ENCODE results near the gene PCDHB9.
"Not testable (repeated sequence)": the region's sequence is repeated elsewhere in the genome, so short reads cannot be mapped to it uniquely, and the experiment has no call there.

The PCDHB9 gene

DNA sequence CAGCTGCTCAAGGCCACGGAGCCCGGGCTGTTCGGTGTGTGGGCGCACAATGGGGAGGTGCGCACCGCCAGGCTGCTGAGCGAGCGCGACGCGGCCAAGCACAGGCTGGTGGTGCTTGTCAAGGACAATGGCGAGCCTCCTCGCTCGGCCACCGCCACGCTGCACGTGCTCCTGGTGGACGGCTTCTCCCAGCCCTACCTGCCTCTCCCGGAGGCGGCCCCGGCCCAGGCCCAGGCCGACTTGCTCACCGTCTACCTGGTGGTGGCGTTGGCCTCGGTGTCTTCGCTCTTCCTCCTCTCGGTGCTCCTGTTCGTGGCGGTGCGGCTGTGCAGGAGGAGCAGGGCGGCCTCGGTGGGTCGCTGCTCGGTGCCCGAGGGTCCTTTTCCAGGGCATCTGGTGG, 2.2 kb downstream of the PCDHB9 start:
- not testable (repeated sequence) for DNase-seq

DNA sequence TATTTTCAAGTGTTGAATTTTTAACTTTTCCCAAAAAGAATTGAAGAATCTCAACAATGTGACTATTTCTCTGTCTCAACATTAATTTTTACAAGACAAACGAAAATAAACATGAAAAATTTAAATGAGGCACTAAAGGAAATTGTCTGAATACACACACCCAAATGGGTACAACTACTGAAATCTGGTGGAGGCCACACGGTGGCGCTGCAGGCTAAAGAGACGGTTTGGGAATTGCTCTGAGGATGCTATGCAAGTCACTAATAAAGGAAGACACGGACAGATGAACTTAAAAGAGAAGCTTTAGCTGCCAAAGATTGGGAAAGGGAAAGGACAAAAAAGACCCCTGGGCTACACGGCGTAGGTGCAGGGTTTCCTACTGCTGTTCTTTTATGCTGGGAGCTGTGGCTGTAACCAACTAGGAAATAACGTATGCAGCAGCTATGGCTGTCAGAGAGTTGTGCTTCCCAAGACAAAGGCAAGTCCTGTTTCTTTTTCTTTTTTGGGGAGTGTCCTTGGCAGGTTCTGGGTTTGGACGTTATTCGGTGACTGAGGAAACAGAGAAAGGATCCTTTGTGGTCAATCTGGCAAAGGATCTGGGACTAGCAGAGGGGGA, 5.3 kb downstream of the PCDHB9 start, which contains the start of gene PCDHB10:
Gene PCDHB10, plus strand, starts transcription at position 244 of the 616 bp plus-strand sequence. Its CDS starts 200 bp downstream, at position 444.
- DNase-seq = peak; percentile 68

DNA sequence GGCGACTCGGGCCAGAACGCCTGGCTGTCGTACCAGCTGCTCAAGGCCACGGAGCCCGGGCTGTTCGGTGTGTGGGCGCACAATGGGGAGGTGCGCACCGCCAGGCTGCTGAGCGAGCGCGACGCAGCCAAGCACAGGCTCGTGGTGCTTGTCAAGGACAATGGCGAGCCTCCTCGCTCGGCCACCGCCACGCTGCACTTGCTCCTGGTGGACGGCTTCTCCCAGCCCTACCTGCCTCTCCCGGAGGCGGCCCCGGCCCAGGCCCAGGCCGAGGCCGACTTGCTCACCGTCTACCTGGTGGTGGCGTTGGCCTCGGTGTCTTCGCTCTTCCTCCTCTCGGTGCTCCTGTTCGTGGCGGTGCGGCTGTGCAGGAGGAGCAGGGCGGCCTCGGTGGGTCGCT, 7.4 kb downstream of the PCDHB9 start:
- not testable (repeated sequence) for DNase-seq

DNA sequence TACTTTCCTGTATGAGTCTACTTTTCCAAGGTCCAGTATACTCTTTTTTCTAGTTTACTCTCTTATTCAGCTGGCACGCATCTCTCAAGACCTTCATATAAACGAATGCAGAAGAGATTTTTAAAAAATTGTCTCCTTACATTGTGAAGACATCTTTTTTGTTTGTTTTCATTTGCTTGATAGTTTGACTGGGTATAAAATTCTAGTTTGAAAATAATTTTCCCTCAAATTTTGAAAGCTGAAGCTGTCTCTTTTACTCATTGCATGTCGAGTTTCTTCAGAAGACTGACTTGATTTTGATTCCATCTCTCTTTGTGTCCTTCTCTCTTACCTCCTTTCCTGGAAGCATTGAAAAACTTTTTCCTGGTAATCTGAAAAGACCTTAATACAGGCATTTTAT, 9.4 kb downstream of the PCDHB9 start:
- DNase-seq = no peak

DNA sequence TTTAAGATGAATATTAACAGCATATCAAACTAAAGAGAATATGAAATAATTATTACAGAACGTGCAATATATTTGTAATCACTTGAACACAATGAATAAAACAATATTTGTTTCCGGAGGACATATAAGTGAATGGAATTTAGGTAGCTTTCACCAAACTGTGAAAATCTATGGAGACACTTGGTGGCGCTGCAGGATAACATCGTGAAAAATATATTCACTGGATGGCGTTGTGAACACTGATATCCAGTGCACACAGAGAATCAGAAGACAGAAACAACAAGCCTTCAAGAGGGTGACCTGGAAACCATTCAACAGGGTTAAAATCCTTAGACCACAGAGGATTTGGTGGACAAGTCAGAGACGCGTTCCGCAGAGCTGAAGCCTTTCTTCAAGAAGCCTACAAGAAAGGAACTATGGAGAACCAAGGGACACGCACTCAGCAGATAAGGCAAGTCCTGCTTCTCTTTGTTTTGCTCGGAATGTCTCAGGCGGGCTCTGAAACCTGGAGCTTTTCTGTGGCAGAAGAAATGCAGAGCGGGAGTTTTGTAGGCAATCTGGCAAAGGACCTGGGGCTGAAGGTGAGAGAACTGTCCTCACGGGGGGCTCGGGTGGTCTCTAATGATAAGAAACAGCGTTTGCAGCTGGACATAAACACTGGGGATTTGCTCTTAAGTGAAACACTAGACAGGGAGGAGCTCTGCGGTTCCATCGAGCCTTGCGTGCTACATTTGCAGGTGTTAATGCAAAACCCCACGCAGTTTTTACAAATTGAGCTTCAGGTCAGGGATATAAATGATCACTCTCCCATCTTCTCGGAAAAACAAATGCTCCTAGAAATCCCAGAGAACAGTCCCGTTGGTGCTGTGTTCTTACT, 12.6 kb downstream of the PCDHB9 start, which contains the start of gene PCDHB11:
Gene PCDHB11, plus strand, starts transcription at position 269 of the 877 bp plus-strand sequence. Its CDS starts 148 bp downstream, at position 417.
- DNase-seq = peak; percentile 59

DNA sequence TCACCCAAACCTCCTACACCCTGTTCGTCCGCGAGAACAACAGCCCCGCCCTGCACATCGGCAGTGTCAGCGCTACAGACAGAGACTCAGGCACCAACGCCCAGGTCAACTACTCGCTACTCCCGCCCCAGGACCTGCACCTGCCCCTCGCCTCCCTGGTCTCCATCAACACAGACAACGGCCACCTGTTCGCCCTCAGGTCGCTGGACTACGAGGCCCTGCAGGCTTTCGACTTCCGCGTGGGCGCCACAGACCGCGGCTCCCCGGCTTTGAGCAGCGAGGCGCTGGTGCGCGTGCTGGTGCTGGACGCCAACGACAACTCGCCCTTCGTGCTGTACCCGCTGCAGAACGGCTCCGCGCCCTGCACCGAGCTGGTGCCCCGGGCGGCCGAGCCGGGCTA, 14.2 kb downstream of the PCDHB9 start:
- DNase-seq = not testable (repeated sequence)

DNA sequence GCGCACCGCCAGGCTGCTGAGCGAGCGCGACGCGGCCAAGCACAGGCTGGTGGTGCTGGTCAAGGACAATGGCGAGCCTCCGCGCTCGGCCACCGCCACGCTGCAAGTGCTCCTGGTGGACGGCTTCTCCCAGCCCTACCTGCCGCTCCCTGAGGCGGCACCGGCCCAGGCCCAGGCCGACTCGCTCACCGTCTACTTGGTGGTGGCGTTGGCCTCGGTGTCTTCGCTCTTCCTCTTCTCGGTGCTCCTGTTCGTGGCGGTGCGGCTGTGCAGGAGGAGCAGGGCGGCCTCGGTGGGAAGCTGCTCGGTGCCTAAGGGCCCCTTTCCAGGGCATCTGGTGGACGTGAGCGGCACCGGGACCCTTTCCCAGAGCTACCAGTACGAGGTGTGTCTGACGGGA, 14.7 kb downstream of the PCDHB9 start:
- DNase-seq = not testable (repeated sequence)

DNA sequence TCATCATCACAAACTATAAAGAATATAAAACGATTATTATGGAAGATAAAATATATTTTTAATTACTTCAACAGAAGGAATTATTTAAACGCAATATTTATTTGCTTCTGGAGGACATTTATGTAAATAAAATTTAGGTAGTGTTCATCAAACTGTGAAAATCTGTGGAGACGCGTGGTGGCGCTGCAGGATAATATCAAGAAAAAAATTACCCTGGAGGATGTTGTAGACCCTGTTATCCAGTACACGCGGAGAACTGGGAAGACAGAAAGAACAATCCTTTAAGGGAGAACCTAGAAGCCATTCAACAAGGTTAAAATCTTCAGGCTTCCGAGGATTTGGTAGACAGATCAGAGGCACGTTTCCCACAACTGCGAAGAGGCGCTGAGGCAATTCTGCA, 21.5 kb downstream of the PCDHB9 start, which contains the start of gene PCDHB12:
Gene PCDHB12, plus strand, starts transcription at position 242 of the 400 bp plus-strand sequence. CDS start 189 bp downstream, outside the sequence.
- peak; percentile 41 for DNase-seq

DNA sequence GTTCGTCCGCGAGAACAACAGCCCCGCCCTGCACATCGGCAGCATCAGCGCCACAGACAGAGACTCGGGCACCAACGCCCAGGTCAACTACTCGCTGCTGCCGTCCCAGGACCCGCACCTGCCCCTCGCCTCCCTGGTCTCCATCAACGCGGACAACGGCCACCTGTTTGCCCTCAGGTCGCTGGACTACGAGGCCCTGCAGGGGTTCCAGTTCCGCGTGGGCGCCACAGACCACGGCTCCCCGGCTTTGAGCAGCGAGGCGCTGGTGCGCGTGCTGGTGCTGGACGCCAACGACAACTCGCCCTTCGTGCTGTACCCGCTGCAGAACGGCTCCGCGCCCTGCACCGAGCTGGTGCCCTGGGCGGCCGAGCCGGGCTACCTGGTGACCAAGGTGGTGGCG, 23.3 kb downstream of the PCDHB9 start:
- DNase-seq = not testable (repeated sequence)

DNA sequence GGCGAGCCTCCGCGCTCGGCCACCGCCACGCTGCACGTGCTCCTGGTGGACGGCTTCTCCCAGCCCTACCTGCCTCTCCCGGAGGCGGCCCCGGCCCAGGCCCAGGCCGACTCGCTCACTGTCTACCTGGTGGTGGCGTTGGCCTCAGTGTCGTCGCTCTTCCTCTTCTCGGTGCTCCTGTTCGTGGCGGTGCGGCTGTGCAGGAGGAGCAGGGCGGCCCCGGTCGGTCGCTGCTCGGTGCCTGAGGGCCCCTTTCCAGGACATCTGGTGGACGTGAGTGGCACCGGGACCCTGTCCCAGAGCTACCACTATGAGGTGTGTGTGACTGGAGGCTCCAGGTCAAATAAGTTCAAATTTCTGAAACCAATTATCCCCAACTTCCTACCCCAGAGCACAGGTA, 23.9 kb downstream of the PCDHB9 start:
- not testable (repeated sequence) for DNase-seq

DNA sequence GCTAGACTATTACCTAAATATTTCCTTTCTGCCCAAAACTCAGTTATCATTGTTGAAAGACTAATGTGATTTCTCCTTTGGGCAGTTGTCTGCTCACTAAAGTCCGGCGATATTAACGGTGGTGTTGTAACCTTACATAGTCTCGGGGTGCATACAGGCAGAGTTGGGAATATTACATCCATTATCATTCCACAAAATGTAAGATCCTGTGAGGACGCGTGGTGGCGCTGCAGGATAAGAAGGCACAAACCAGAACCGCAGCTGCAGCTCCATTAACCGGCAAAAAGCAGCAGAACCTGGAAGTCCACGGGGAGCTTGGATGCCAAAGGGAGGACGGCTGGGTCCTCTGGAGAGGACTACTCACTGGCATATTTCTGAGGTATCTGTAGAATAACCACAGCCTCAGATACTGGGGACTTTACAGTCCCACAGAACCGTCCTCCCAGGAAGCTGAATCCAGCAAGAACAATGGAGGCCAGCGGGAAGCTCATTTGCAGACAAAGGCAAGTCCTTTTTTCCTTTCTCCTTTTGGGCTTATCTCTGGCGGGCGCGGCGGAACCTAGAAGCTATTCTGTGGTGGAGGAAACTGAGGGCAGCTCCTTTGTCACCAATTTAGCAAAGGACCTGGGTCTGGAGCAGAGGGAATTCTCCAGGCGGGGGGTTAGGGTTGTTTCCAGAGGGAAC, 26.8 kb downstream of the PCDHB9 start, which contains the start of gene PCDHB13:
Gene PCDHB13, plus strand, starts transcription at position 264 of the 684 bp plus-strand sequence. Its CDS starts 205 bp downstream, at position 469.
- peak; percentile 47 for DNase-seq

DNA sequence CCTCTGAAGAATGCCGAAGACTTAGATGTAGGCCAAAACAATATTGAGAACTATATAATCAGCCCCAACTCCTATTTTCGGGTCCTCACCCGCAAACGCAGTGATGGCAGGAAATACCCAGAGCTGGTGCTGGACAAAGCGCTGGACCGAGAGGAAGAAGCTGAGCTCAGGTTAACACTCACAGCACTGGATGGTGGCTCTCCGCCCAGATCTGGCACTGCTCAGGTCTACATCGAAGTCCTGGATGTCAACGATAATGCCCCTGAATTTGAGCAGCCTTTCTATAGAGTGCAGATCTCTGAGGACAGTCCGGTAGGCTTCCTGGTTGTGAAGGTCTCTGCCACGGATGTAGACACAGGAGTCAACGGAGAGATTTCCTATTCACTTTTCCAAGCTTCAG, 27.6 kb downstream of the PCDHB9 start:
- not testable (repeated sequence) for DNase-seq

DNA sequence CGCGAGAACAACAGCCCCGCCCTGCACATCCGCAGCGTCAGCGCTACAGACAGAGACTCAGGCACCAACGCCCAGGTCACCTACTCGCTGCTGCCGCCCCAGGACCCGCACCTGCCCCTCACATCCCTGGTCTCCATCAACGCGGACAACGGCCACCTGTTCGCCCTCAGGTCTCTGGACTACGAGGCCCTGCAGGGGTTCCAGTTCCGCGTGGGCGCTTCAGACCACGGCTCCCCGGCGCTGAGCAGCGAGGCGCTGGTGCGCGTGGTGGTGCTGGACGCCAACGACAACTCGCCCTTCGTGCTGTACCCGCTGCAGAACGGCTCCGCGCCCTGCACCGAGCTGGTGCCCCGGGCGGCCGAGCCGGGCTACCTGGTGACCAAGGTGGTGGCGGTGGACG, 28.5 kb downstream of the PCDHB9 start:
- DNase-seq = not testable (repeated sequence)

DNA sequence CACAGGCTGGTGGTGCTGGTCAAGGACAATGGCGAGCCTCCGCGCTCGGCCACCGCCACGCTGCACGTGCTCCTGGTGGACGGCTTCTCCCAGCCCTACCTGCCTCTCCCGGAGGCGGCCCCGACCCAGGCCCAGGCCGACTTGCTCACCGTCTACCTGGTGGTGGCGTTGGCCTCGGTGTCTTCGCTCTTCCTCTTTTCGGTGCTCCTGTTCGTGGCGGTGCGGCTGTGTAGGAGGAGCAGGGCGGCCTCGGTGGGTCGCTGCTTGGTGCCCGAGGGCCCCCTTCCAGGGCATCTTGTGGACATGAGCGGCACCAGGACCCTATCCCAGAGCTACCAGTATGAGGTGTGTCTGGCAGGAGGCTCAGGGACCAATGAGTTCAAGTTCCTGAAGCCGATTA, 29.1 kb downstream of the PCDHB9 start:
- not testable (repeated sequence) for DNase-seq

DNA sequence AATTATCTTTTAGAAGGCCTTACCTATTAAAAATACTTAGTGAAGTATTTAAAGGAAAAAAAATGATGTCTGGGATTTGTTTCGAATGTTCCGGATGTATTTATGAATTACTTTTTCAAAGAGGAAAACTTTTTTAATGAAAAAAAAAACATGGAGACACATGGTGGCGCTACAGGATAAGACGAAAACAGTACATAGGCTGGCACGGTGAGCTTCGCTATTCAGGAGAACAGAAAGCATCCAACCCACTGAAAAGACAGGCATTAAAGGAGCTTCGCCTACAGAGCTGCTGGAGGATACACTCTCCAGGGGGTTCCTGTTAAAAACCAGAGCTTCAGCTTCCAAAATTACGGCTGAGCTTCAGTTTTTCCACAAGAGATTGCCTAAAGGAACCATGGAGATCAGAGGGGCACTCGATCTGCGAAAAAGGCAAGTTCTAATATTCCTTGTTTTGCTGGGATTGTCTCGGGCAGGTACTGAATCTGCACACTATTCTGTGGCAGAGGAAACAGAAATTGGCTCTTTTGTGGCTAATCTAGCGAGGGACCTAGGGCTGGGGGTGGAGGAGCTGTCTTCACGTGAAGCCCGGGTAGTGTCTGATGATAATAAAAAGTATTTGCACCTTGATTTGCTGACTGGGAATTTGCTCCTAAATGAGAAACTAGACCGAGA, 36.3 kb downstream of the PCDHB9 start, which contains the start of gene PCDHB14:
Gene PCDHB14, plus strand, starts transcription at position 232 of the 672 bp plus-strand sequence. Its CDS starts 163 bp downstream, at position 395.
- peak; percentile 72 for DNase-seq

DNA sequence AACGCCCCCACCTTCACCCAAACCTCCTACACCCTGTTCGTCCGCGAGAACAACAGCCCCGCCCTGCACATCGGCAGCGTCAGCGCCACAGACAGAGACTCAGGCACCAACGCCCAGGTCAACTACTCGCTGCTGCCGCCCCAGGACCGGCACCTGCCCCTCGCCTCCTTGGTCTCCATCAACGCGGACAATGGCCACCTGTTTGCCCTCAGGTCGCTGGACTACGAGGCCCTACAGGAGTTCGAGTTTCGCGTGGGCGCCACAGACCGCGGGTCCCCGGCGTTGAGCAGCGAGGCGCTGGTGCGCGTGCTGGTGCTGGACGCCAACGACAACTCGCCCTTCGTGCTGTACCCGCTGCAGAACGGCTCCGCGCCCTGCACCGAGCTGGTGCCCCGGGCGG, 37.9 kb downstream of the PCDHB9 start:
- DNase-seq = not testable (repeated sequence)

DNA sequence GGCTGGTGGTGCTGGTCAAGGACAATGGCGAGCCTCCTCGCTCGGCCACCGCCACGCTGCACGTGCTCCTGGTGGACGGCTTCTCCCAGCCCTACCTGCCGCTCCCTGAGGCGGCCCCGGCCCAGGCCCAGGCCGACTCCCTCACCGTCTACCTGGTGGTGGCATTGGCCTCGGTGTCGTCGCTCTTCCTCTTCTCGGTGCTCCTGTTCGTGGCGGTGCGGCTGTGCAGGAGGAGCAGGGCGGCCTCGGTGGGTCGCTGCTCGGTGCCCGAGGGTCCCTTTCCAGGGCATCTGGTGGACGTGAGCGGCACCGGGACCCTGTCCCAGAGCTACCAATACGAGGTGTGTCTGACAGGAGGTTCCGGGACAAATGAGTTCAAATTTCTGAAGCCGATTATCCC, 38.5 kb downstream of the PCDHB9 start:
- DNase-seq = not testable (repeated sequence)

DNA sequence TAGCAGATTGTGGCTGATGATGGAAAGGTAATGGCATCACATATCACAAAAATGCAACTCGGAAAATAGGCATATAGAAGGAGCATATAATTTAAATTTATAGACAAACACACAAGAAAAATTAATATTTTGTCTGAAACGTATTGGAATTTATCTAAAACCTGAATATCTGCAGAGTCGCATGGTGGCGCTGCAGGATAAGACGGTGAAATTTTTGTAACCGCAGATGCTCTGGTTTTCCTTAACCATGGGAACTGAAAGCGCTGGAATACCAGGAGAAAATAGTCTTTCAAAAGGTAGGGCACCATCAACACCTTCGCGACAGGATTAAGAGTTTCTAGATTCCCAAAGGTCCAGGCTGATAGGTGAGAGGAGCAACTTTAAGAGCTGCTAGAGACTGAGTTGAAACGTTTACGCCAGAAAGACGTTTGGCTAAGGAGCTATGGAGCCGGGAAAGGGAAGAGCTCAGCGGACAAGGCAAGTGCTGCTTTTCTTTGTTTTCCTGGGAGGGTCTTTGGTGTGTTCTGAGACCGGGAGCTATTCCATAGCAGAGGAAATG, 47.2 kb downstream of the PCDHB9 start:
- peak; percentile 8 for DNase-seq

DNA sequence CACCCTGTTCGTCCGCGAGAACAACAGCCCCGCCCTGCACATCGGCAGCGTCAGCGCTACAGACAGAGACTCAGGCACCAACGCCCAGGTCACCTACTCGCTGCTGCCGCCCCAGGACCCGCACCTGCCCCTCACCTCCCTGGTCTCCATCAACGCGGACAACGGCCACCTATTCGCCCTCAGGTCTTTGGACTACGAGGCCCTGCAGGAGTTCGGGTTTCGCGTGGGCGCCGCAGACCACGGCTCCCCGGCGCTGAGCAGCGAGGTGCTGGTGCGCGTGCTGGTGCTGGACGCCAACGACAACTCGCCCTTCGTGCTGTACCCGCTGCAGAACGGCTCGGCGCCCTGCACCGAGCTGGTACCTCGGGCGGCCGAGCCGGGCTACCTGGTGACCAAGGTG, 49.0 kb downstream of the PCDHB9 start:
- not testable (repeated sequence) for DNase-seq

DNA sequence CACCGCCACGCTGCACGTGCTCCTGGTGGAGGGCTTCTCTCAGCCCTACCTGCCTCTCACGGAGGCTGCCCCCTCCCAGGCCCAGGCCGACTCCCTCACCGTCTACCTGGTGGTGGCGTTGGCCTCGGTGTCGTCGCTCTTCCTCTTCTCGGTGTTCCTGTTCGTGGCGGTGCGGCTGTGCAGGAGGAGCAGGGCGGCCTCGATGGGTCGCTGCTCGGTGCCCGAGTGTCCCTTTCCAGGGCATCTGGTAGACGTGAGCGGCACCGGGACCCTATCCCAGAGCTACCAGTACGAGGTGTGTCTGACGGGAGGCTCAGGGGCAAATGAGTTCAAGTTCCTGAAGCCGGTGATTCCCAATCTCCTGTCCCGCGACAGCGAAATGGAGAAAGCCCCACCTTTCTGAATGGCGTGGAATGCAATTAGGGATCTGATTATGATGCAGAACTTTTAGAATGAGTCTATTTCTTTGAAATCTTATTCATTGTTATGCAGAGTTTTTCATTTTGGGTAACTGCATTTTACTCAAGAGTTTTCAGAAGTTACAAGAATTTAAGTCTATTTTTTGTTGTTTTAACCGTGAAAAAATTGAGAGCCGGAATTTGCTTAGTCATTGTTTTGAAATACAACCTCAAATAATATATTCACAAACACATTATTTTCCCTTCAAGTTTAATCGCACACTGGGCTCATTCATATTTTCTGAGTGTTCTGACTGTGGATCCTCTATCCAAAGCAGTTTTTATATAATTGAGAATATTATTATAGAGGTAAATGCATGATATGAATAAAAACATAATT, 49.8 kb downstream of the PCDHB9 start:
- no peak for DNase-seq
